HepG2 (cell line): ENCODE results near the gene SEPTIN3. TPM values are rescaled to one million over a fixed set of nuclear protein-coding genes. Genes with fewer than 3 reads are reported as not detected.

Source experiments
- ASH2L ChIP-seq: fragments of 300-600, 200-600 bp; sonication (generic); IDR thresholded peaks from 2 replicates; pipeline ENCODE4 v1.7.0; 2017; ENCODE audit warnings: low read depth, mild to moderate bottlenecking, moderate library complexity, mixed read lengths, low read length; ENCODE audit not compliant: insufficient read length
- CBX1 ChIP-seq: IDR thresholded peaks from one replicate; pipeline ENCODE4 v1.6.1; 2016; ENCODE audit warnings: antibody characterized with exemption, low read depth
- CSRNP1 ChIP-seq: sonication (generic); formaldehyde crosslinking; IDR thresholded peaks from 2 replicates; pipeline ENCODE4 v1.8.1; 2023; ENCODE audit warnings: mild to moderate bottlenecking, missing genetic modification reagents
- ERF ChIP-seq: IDR thresholded peaks from 2 replicates; pipeline ENCODE4 v1.6.1; 2018; ENCODE audit warnings: missing biosample characterization, missing genetic modification reagents
- FOXC1 ChIP-seq: sonication (generic); formaldehyde crosslinking; IDR thresholded peaks from 2 replicates; pipeline ENCODE4 v1.8.0; 2022; ENCODE audit warnings: mild to moderate bottlenecking, missing genetic modification reagents, borderline replicate concordance
- FOXP4 ChIP-seq: sonication (generic); formaldehyde crosslinking; IDR thresholded peaks from 2 replicates; pipeline ENCODE4 v1.4.0; 2020; ENCODE audit warnings: missing genetic modification reagents
- GATAD1 ChIP-seq: IDR thresholded peaks from 2 replicates; pipeline ENCODE4 v1.6.1; 2016; ENCODE audit warnings: missing genetic modification reagents, missing compliant biosample characterization
- GTF3A ChIP-seq: sonication (generic); formaldehyde crosslinking; conservative IDR thresholded peaks from 2 replicates; pipeline ENCODE4 v1.4.0; 2020; ENCODE audit warnings: mild to moderate bottlenecking, missing genetic modification reagents
- JUNB ChIP-seq: sonication (generic); formaldehyde crosslinking; IDR thresholded peaks from 2 replicates; pipeline ENCODE4 v1.8.0; 2022; ENCODE audit warnings: missing genetic modification reagents, mild to moderate bottlenecking, borderline replicate concordance
- MAFK ChIP-seq, 2 experiments: IDR thresholded peaks in 1 of 2; conservative IDR thresholded peaks in 1 of 2; 2 replicates each; pipeline ENCODE4 v1.6.1; 2011; ENCODE audit warnings: improper control_type of control experiment in 2 of 2, low read length in 2 of 2
- NR2F2 ChIP-seq: IDR thresholded peaks from 2 replicates; pipeline ENCODE4 v1.6.1; 2012; ENCODE audit warnings: low read depth, inconsistent platforms, borderline replicate concordance
- PATZ1 ChIP-seq: sonication (generic); formaldehyde crosslinking; IDR thresholded peaks from 2 replicates; pipeline ENCODE4 v1.4.0; 2020; ENCODE audit warnings: missing genetic modification reagents
- RXRA ChIP-seq: sonication (generic); formaldehyde crosslinking; IDR thresholded peaks from 2 replicates; pipeline ENCODE4 v1.5.1; 2020; ENCODE audit warnings: missing genetic modification reagents
- SKIL ChIP-seq: sonication (generic); formaldehyde crosslinking; IDR thresholded peaks from 2 replicates; pipeline ENCODE4 v1.8.0; 2022; ENCODE audit warnings: missing genetic modification reagents, mild to moderate bottlenecking, moderate library complexity, borderline replicate concordance
- ZFP82 ChIP-seq: sonication (generic); formaldehyde crosslinking; IDR thresholded peaks from 2 replicates; pipeline ENCODE4 v1.5.1; 2020; ENCODE audit warnings: mild to moderate bottlenecking, missing genetic modification reagents, borderline replicate concordance
- polyA plus RNA-seq, 8 experiments: library from polyadenylated mRNA; depleted of rRNA in 3 of 8; stranded (reverse) in 7 of 8; unstranded in 1 of 8; fragments of >200 nt; fragmentation: Illumina TruSeq in 4 of 8; extraction: Trizol in 4 of 8; gene quantifications; 2 replicates each; pipeline versions ENCODE4 v1.2.1 to v1.2.3, GENCODE V29; 2011 to 2016; ENCODE audit warnings: low read depth in 4 of 8, missing spikeins in 1 of 8, mixed read lengths in 1 of 8; ENCODE audit not compliant: insufficient read depth in 1 of 8
- total RNA-seq, 5 experiments: library from RNA; depleted of rRNA; stranded (reverse); fragments of >200 nt; fragmentation: Illumina TruSeq; extraction: Trizol; gene quantifications; 2 replicates each; pipeline ENCODE4 v1.2.3, GENCODE V29; 2016; ENCODE audit warnings: low read depth in 1 of 5

SEPTIN3 gene
- total and polyA plus RNA-seq, 2 of the 13 experiments (the other 11 are each of a cell fraction or from before 2014, with no cell fraction given) = 0.04 TPM; not detected in 1

- peak; percentile 26; the same call in 1 of the 2 replicates for TF ChIP-seq CSRNP1 (CRISPR knock-in tag)
- no peak for TF ChIP-seq ASH2L
- TF ChIP-seq ZFP82 (CRISPR knock-in tag) = no peak
- 0 out of 4 replicates have a peak, but pooled peaks of 1 of the 2 experiments have one; percentile 3 for TF ChIP-seq MAFK (conservative IDR thresholded peaks at IDR 0.05 in 1 of 2, IDR thresholded peaks at IDR 0.05 in 1 of 2; ENCODE audit: low read length in 2 of 2)
- TF ChIP-seq PATZ1 (CRISPR knock-in tag) = peak; percentile 50; the same call in 1 of the 2 replicates
- no peak for TF ChIP-seq CBX1
- peak; percentile 58; the same call in 1 of the 2 replicates for TF ChIP-seq FOXC1 (CRISPR knock-in tag)
- TF ChIP-seq GTF3A = no peak
- TF ChIP-seq NR2F2 = no peak
- TF ChIP-seq JUNB (CRISPR knock-in tag) = no peak
- TF ChIP-seq FOXP4 = no peak
- TF ChIP-seq SKIL (CRISPR knock-in tag) = no peak
- 0 out of 2 replicates have a peak, but pooled peaks have one; percentile 17 for TF ChIP-seq RXRA
- TF ChIP-seq GATAD1 = peak; percentile 50; the same call in 1 of the 2 replicates
- TF ChIP-seq ERF (CRISPR knock-in tag) = 0 out of 2 replicates have a peak, but pooled peaks have one; percentile 32
Measured at GRCh38 chr22:41940832-41941765, 28.1 kb upstream of the SEPTIN3 start (continued).
